Smooth muscle cell (in vitro differentiated cells): ENCODE results near the gene RHOH. TPM values are rescaled to one million over a fixed set of nuclear protein-coding genes. Genes with fewer than 3 reads are reported as not detected.

ENCODE experiments used
- DNase-seq: peaks from one replicate; lab custom pipeline; 2025; ENCODE audit not compliant: unreplicated experiment; lab: John Stamatoyannopoulos, UW
- H2AFZ ChIP-seq: fragments of 200-600 bp; sonication (generic); 2 replicates; pipeline ENCODE4 v1.6.0; 2016; ENCODE audit warnings: antibody characterized with exemption, low read depth, mild to moderate bottlenecking
- H3F3A ChIP-seq: fragments of 200-600 bp; sonication (generic); 2 replicates; pipeline ENCODE4 v1.6.0; 2017; ENCODE audit warnings: antibody characterized with exemption, low read depth
- H3K27ac ChIP-seq: fragments of 200-600 bp; sonication (generic); 2 replicates; pipeline ENCODE4 v1.5.1; 2016; ENCODE audit warnings: low read depth, mild to moderate bottlenecking
- H3K27me3 ChIP-seq: fragments of 200-600 bp; sonication (generic); 2 replicates; pipeline ENCODE4 v1.6.1; 2016; ENCODE audit warnings: low read depth, mild to moderate bottlenecking
- H3K36me3 ChIP-seq: fragments of 200-600 bp; sonication (generic); 2 replicates; pipeline ENCODE4 v1.5.1; 2016; ENCODE audit warnings: low read depth
- H3K4me1 ChIP-seq: fragments of 200-600 bp; sonication (generic); 2 replicates; pipeline ENCODE4 v1.5.1; 2016; ENCODE audit warnings: low read depth
- H3K4me2 ChIP-seq: fragments of 200-600 bp; sonication (generic); 2 replicates; pipeline ENCODE4 v1.6.0; 2016; ENCODE audit warnings: mild to moderate bottlenecking
- H3K4me3 ChIP-seq: fragments of 200-600 bp; sonication (generic); 2 replicates; pipeline ENCODE4 v1.5.1; 2016; ENCODE audit warnings: mild to moderate bottlenecking
- H3K79me2 ChIP-seq: fragments of 200-600 bp; sonication (generic); 2 replicates; pipeline ENCODE4 v1.6.0; 2016; ENCODE audit warnings: low read depth, mild to moderate bottlenecking
- H3K9ac ChIP-seq: fragments of 200-600 bp; sonication (generic); 2 replicates; pipeline ENCODE4 v1.6.0; 2016; ENCODE audit warnings: low read depth
- H3K9me3 ChIP-seq: fragments of 200-600 bp; sonication (generic); replicated peaks from 2 replicates; pipeline ENCODE4 v1.5.1; 2016; ENCODE audit warnings: low read depth
- H4K20me1 ChIP-seq: fragments of 200-600 bp; sonication (generic); 2 replicates; pipeline ENCODE4 v1.6.0; 2016; ENCODE audit warnings: low read depth
- CTCF ChIP-seq: fragments of 200-600 bp; sonication (generic); IDR thresholded peaks from 2 replicates; pipeline ENCODE4 v1.5.1; 2017; ENCODE audit warnings: borderline replicate concordance, mild to moderate bottlenecking, antibody characterized with exemption; ENCODE audit not compliant: insufficient read depth, poor library complexity, severe bottlenecking
- WGBS: methylation state at CpG from one replicate; pipeline ENCODE4 v1.1.7; 2016; ENCODE audit warnings: low lambda C conversion rate; 5-methylcytosine and 5-hydroxymethylcytosine counted together
- polyA plus RNA-seq: library from polyadenylated mRNA; unstranded; fragments of >200 nt; fragmentation: Nextera tagmentation; extraction: Ambion mirVana; gene quantifications from 2 replicates; pipeline ENCODE4 v1.2.1, GENCODE V29; 2016
- total RNA-seq: library from RNA; depleted of rRNA; stranded (reverse); fragments of >200 nt; gene quantifications from 2 replicates; pipeline ENCODE4 v1.2.3, GENCODE V29; 2014

Gene RHOH
- total and polyA plus RNA-seq, 2 experiments from 2014 or later = 0.46 TPM; not detected in 1

DNA sequence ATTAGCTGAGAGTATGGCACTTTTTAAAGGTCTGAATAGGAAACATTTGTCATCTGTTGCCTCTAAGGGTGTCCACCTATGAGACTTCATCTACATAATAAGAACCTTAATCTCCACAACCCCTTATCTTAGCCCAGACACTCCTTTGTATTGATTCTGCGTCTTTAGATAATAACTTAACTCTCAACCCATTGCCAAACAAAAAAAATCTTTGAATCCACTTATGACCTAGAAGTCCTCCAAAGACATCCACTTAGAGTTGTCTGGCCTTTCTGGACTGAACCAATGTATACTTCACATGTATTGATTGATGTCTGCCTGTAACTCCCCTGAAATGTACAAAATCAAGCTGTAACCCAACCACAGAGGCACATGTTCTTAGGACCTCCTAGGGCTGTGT lies 72.3 kb downstream of the RHOH start:
- Histone ChIP-seq H3K9me3 (no peaks in the 10 kb centered on the region), H4K20me1 (no peaks in the 10 kb centered on the region), H3K4me2 (no peak overlapping the region), H2AFZ (no peak overlapping the region), H3K27ac (no peak overlapping the region), H3K9ac (no peak overlapping the region), H3F3A (peaks cover 21% of the 10 kb centered on the region), H3K4me1 (peaks cover 17% of the 10 kb centered on the region), H3K27me3 (no peaks in the 10 kb centered on the region), H3K4me3 (no peak overlapping the region), H3K79me2 (no peaks in the 10 kb centered on the region), H3K36me3 (no peaks in the 10 kb centered on the region)
- 60% methylated on average over 1 of the region's 1 CpG for WGBS
- no peak for DNase-seq
- no peak for TF ChIP-seq CTCF

- H2AFZ ChIP-seq = no peak overlapping the region
- DNase-seq = no peak
- WGBS = 97% methylated on average over 11 of the region's 12 CpGs
These were observed 73.8 kb downstream of the RHOH start for GRCh38 chr4:40270609-40271008.

GRCh38 chr4:40275065-40275730 lies 78.4 kb downstream of the RHOH start:
- Histone ChIP-seq H3K27ac (no peak overlapping the region), H3K9me3 (no peaks in the 10 kb centered on the region), H4K20me1 (no peaks in the 10 kb centered on the region), H3K9ac (no peak overlapping the region), H3K4me3 (no peak overlapping the region), H3K79me2 (no peaks in the 10 kb centered on the region), H3K36me3 (no peaks in the 10 kb centered on the region), H3K4me1 (peaks cover 4% of the 10 kb centered on the region), H3K27me3 (no peaks in the 10 kb centered on the region), H3F3A (no peaks in the 10 kb centered on the region), H2AFZ (no peak overlapping the region), H3K4me2 (no peak overlapping the region)
- TF ChIP-seq CTCF = no peak
- DNase-seq = no peak
- 97% methylated on average over 3 of the region's 3 CpGs for WGBS

More at GRCh38 chr4:40270609-40271008, 73.8 kb downstream of the RHOH start:
- Histone ChIP-seq H3K27me3 (no peaks in the 10 kb centered on the region), H3K27ac (no peak overlapping the region), H3K4me3 (no peak overlapping the region), H3F3A (peaks cover 11% of the 10 kb centered on the region), H3K36me3 (no peaks in the 10 kb centered on the region), H3K9me3 (no peaks in the 10 kb centered on the region), H4K20me1 (no peaks in the 10 kb centered on the region), H3K79me2 (no peaks in the 10 kb centered on the region), H3K9ac (no peak overlapping the region), H3K4me1 (peaks cover 10% of the 10 kb centered on the region), H3K4me2 (no peak overlapping the region)
- TF ChIP-seq CTCF = no peak

GRCh38 chr4:40276546-40276945 lies 79.7 kb downstream of the RHOH start:
- no peak for TF ChIP-seq CTCF
- peaks cover 4% of the 10 kb centered on the region for H3K4me1 ChIP-seq
- no peak overlapping the region for H3K4me2 ChIP-seq

More at GRCh38 chr4:40276546-40276945, 79.7 kb downstream of the RHOH start:
- no peaks in the 10 kb centered on the region for H4K20me1 ChIP-seq
- no peak overlapping the region for H3K9ac ChIP-seq
- H2AFZ ChIP-seq = no peak overlapping the region
- no peaks in the 10 kb centered on the region for H3K79me2 ChIP-seq
- 97% methylated on average over 4 of the region's 4 CpGs for WGBS
- H3K4me3 ChIP-seq = no peak overlapping the region
- H3F3A ChIP-seq = no peaks in the 10 kb centered on the region
- no peaks in the 10 kb centered on the region for H3K9me3 ChIP-seq
- no peaks in the 10 kb centered on the region for H3K36me3 ChIP-seq
- H3K27me3 ChIP-seq = no peaks in the 10 kb centered on the region
- no peak for DNase-seq
- H3K27ac ChIP-seq = no peak overlapping the region
